ENCODE data around the gene ACTBL2.
"Not testable (repeated sequence)": the region's sequence is repeated elsewhere in the genome, so short reads cannot be mapped to it uniquely, and the experiment has no call there.

Gene ACTBL2

DNA sequence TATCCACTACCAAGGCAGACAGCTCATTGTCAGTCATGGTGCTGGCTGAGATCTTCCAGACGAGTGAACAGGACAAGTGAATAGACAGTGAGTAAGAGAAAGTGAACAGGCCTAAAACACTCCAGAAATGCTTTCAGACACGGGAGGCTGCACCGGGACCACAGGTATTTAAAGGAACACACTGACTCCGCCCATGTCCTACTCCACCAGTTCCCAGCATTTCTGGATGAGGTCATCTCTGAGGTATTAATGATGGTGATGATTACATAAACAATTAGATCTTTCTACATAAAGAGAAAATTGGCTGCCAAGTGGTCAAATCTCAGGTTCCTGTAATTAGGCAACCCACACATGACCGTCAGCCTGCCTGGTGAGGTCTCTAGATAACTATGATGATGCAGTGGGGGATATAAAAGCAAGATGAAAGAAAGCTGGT, at the start of gene ACTBL2:
TSS of gene ACTBL2 (minus strand) at position 141 of the 436 bp plus-strand sequence. CDS start at position 37, 104 bp downstream.
- FAIRE-seq, result no peak

DNA sequence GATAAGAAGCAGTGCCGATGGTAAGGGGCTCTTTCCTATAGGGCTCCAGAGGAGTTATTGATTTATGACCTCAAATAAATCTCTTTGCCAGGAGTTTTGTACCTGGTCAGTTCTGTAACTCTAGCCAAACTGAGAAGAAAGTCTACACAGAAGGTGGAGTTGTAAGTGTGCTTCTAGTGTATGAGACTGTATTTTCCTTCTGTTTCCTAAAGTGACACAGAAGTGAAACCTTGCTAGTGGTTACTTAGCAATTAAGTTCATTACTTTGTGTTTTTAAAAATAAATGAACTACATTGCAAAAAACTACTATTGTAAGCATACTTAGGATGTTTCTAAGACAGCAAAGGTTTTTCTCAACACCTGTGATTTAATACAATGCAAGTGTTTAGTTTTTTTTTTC, 48.7 kb upstream of the ACTBL2 start:
- FAIRE-seq, result no peak

DNA sequence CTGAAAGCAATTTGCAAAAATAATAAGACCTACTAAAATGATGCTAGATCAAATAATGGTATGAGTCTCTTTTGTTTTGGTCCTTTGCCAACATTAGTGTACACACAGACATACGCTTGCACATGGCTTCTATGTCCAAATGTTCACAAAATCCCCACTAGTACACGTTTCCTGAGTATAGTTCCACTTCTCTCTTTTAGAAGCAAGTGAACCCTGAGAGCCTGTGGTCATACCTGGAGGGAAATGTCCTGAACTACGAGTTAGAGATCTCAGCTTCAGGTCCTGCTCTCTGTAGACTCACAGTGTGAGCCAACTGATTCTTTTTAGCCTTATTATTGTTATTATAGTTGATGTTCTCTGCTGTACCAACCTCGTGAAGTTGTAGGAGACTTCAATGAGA, 47.3 kb upstream of the ACTBL2 start:
- FAIRE-seq, result no peak

DNA sequence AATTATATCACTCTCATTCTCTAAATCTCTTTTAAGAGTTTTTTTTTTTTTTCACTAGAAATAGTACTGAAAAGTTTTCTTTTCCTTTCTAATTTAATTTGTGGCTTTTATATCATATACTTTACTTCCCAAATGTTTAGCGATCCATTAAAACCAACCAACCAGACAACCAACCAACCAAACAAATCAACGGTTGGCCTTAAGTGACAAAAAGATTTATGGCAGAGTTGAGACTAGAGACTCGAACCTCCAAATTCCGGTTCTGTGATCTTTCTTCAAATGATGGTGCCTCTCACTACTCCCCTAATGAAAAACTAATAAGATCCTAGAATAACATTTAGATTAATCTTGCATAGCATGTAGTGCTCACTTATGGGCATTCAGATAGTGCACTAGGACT, 45.3 kb upstream of the ACTBL2 start:
- no peak for FAIRE-seq

DNA sequence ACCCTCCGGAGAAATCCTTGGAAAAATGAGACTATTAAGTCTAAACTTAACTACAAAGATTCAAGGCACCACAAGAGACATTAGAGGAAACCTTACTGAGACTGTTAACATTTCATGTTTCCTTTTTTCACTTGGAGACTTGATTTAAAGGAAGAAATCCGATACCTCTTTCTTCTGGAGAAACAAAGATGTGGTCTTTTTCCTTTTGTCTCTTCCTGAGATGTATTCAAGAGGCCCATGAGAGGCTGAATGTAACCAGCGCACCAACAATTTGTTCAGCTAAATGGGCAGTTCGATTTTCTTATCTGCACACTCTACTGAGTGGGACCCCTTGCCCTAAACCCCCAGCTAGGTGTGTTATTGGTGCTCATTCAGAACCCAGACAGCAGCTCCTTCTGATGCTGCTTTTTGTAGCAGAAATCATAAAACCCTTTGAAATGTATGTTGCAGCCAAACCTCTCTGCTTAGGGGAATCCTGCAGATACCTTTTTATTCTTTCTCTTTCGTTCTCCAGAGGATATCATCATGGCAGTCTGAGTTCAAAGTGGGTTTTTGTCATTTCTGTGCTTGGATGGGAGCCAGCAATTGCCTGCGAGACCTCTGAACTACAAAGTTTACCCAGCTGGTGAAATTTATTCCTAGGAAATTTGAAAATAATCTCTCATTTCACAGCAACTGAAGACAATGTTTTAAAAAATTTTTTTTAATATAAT, 41.9 kb upstream of the ACTBL2 start:
- FAIRE-seq, result no peak

DNA sequence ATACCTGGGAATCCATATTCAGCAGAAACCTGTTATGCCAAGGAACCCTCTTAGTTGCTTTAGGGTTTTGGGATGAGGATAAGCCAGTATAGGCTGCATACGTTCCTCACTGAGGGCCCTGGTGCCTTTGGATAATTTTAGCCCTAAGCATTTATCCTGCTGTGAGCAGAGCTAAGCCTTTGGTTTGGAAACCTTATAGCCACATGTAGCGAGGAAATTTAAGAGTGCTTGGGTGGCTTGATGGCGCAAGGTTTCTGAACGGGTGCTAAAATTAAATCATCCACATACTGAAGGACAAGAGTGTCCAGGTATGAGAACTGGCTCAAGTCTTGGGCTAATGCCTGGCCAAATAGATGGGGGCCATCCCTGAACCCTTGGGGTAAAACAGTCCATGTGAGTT, 39.9 kb upstream of the ACTBL2 start:
- not testable (repeated sequence) for FAIRE-seq

DNA sequence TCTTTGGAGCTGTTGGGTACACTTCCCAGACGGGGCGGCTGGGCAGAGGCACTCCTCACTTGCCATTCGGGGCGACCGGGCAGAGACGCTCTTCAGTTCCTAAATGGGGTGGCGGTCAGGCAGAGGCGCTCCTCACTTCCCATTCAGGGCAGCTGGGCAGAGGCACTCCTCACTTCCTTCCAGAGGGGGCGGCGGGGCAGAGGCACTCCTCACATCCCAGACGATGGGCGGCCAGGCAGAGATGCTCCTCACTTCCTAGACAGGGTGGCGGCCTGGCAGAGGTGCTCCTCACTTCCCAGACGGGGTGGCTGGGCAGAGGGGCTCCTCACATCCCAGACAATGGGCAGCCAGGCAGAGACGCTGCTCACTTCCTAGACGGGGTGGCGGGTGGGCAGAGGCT, 35.8 kb upstream of the ACTBL2 start:
- not testable (repeated sequence) for FAIRE-seq

DNA sequence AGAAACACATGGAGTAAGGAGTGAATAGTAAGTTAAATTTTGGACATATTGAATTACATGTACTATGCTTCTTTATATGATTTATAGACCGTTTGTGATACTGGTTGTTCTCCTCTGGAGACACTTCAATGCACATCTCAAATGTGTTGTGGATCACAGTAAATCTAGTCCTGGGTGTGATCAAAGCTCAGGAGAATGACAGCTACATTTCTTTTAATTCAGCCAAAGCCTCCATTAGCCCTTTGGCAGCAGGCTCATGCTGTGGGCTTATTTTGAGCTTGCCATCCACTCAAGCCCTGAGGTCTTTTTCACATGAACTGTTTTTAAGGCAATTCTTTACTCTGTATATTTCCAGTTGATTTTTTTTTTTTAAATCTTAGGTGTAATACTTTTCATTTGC, 34.6 kb upstream of the ACTBL2 start:
- no peak for FAIRE-seq

DNA sequence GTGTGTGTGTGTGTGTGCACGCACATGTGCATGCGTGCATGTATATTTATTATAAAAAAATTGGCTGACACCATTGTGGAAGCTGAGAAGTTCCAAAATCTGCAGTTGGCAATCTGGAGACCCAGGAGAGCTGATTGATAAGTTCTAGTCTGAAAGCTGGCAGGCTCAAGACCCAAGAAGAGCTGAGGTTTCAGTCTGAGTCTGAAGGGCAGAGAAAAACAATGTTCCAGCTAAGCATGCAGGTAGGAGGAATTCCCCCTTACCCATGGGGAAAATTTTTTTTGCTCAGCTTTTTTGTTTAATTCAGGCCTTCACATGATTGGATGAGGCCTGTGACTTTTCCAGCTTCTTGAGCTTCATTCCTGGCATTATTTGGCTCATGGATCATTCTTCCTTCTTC, 31.2 kb upstream of the ACTBL2 start:
- FAIRE-seq, result no peak

DNA sequence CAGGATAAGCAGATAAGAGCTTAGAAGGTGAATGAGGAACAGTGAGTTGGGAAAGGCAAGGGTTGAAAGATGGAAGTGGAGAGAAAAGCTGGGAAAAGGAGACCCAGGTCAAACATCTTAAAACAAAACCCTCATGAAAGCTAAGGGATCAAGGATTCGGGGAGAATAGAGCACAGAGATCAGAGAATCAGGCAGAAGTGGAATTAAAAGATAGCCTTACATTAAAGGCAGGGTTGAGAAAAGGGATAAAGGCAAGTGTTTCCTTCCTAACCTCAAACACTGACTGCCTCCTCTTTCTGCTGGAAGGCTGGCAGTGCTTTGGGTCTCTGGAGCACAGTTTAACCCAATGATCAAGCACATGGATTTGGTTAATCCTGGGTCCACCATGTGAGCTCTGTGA, 28.7 kb upstream of the ACTBL2 start:
- no peak for FAIRE-seq

DNA sequence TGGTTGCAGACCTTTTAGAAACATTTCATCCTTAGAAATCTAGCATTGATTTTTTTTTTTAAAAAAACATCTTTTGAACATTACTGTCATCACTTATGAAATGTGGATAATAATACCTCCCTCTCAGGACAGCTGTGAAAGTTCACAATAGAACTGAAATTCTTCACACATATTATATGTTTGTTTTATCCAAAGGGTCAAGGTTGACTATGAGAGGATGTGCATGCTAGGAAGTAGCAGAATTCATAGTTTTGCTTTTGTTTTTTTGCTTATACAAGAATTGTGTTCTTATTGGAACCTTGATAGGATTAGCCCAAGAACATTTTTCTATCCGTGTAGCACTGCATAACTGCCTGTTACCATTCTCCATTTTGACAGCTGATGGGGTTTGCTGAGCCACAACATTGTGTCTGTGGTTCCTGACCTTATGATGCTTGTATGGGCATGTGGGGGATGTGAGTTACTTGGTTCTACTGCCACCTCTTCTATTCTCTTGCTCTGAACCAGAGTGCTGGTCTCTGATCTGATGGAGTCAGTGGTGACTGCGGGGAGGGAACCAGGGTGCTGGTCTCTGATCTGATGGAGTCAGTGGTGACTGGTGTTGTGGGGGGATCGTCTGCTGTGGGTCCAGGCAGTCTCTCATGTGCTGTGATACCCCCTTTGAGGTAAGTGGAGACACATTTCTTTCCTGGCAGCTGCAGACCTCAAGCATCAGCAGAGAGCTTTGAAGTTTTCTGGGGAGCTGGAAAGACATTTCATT, 27.1 kb upstream of the ACTBL2 start:
- no peak for FAIRE-seq

DNA sequence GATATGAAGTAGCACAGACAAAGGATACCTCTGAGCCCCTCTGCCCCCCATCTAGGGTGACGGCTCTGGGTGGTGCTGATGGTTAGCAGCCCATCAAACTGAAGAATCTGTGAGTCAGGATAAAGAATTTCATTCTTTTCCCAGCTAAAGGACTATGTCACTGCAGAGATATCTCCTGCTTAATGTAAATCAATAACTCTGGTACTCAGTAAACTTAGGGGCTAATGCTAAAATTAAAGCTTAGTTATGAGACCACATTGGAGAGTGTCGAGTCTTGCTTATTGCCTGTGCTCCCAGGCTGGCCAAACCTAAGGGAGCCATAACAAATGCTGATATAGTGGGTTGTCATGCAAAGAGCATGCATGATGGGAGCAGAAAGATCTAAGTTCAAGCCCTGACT, 25.6 kb upstream of the ACTBL2 start:
- no peak for FAIRE-seq

DNA sequence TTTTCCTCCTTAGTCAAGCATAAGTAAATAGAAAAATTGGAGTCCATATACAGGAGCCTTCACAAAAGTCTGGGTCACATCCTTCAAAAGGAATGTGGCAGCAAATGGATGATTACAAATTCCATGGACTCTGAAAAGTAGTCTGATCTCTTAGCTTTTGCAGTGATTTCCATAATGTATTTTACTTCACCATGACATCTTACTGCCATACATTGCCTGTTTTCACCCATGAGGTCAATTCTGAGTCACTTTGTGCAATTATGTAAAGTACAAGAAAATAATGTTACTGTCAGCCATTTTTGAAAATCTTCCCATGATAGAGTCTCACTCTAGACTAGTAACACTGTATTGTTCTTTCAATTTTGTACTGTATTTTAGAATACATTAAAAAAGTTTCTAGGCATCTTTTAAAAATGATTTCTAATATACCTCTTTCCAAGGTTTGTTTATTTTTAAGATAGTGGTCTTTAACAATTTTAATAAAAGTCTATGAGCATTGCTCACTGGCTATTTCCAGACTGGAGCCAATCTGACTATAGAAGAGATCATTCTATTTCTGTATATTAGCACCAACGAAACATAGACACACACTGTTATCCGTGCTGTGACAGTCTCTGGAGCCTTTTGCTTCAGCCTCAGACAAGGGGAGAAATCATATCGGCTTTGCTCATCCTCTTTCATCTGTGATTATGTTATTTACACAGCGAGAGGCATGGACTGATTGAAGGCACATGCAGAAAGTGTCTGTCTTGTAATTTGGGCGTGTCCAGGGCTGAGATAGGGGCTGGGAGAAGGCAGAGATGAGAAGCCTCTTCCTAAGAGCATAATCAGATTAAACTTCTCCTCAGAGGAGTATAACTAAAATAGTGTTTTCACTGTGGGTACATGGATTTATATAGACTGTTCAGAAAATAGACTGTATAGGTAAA, 22.9 kb upstream of the ACTBL2 start:
- FAIRE-seq, result no peak

DNA sequence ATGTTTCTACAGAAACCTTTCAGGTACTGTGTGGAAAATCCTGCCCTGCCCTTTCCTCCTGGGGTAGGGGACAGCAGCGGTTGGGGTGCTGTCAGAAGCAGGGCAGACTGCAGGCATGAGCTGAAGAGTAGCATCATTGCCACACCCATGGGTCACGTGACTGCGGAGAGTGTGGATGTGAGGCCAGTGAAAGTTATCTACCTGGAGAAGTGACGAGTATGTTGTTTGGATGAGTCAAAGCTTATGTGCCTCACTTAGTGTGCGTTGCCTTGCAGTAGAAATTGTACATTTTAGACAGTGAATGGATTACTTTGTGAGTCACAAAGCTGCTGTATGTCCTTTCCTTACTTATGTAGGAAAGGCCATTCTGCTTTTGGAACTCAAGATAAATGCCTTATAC, 21.7 kb upstream of the ACTBL2 start:
- FAIRE-seq, result no peak

DNA sequence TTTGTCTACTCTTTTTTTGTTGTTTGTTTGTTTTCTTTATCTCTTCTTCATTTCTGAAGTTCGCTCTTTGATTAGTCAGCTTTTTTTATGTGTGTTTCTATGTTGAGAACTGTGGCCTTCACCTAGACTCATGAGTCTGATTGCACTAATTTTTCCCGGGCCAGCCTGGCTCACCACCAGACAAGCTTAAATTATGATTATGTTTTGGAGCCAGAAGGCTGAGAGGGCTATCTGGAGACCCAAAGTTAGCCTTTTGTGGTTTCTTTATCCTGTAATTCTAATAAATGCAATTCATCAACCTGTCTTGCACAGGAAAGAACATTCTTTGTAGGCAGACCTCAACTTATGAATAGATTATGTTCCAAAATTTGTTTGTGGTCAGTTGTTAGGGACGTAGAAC, 20.8 kb upstream of the ACTBL2 start:
- FAIRE-seq, result no peak

DNA sequence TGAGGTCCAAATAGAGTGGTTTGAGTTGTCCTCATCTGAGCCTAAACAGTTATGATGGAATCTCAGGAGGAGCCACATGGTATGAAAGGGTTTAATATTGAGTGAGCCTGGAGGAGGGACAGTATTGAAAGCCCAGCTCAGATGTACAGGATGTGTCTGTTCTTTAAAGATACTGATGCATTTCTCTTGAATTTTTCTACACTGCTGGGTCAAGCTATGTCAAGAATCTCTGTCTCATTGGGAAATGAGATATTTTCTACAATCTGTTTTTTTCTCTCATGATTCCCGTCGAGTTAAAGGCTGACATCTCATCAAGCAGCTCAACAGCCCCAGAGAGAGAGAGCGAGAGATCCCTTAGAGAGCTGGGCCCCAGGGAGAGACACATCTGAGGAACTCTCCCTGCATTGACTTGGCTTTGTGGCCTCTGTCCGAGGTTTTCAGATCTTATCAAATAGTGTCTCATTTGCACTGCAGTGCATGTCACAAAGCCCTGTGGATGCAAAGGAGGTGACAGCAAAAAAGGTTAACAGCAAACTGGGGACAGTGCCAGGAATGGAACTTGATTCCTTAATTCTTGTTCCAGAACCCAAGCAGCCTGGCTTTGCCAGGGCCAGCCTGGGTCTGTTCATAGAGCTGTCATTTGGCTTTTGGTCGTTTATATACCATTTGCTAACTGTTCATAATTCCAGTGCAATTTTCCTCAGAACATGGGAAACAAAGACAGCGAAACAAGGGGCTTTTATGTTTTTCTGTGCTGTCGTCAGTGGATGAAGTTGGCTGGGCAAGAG, 19.0 kb upstream of the ACTBL2 start:
- FAIRE-seq, result no peak

DNA sequence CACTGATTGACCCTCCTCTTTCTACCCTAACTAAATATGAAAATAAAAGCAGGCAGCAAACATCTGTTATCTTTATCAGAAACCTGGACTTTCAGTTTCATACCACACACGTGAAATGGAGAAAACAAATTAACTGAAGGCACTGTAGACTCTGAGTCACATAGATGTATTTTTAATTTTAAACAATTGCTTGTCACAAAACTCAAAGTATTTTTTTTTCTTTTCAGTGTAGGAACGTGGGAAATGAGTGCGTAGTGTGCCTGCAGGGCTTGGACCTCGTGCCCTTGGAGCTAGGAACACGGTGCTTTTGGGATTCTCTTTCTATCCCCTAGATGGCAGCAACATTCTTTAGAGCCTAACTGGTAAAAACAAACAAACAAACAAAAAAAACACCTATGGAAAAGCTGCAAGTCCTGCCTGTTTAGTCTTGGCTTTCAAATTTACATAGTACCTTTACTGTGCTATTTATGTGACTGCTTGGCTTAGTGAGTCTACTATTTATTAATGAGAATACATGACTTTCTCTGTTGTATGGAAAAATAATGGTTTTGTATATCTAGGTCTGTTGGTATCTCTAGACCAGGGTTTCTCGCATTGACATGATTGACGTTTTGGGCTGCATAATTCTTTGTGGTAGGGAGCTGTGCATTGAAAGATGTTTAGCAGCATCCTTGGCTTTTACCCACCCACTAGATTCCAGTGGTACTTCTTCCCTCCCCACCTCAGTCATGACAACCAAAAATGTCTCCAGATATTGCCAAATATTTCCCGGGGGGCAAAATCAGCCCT, 16.8 kb upstream of the ACTBL2 start:
- no peak for FAIRE-seq

DNA sequence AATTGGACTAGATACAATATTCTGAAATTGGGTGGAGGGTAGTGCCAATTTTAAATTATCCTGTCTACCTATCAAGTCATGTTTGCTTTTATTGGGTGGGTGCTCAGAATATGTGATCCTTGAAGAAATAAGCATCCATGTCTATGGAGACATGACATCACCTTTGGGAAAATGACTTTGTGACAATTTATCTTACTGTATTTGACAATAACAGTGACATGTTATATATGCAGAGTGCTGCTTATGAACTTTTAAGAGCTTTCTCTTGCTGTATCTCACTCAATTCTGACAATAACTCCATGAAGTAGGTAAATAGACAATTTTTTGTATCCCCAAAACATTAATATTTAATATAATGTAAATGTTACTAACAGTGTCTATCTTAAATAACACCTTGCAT, 15.1 kb upstream of the ACTBL2 start:
- no peak for FAIRE-seq

DNA sequence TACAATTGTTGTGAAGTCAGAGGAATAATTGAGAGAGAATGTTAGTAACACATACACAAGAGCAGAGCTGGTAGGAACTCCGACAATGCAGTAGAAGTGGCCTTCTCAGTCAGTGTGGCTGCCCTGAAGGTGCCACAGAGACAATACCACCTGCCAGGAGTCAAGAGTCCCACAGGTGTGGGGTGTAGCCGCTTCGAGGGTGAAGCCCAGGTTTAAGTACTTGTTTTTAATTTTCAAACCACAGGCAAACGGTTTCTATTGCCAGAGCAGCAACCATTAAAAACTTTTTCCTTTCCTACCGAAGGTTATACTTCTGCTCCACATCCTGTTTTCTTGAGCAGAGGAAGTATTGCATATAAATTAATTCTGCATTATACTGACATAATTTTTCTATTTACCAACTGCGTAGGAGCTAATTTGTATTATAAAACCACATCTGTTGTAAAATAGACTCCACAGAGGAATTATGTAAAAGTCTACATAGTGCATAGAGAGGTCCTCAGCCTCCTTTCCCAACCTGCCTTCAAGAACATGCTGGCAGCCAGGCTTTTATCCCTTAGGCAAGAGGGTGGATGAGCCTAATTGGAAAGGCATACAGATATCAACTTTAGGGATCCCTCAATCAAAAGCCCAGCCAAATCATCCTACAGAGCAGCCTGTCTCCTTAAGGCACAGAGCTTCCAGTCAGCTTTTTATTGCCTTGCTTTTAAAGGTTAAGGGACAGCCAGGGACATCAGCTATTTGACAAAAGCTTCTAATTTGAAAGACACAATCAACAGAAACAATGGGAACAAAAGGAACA, 12.9 kb upstream of the ACTBL2 start:
- no peak for FAIRE-seq

All from colon (tissue), 2 donors.